ENCODE measurements around the gene TRAF3IP1.
A peak's percentile ranks its signal among the peaks of the same experiment; 100 is the strongest.

GRCh38 chr2:238288650-238289573 lies 31.4 kb upstream of the TRAF3IP1 start:
- TF ChIP-seq POLR2A (IDR thresholded peaks at IDR 0.05) = no peak
- peak; percentile 23 to 62 (median 36) for TF ChIP-seq CTCF (IDR thresholded peaks at IDR 0.05)

All from testis (tissue), 2 donors.